ENCODE data around the gene DDX11.
"Not testable (repeated sequence)": the region's sequence is repeated elsewhere in the genome, so short reads cannot be mapped to it uniquely, and the experiment has no call there.

DDX11 gene

DNA sequence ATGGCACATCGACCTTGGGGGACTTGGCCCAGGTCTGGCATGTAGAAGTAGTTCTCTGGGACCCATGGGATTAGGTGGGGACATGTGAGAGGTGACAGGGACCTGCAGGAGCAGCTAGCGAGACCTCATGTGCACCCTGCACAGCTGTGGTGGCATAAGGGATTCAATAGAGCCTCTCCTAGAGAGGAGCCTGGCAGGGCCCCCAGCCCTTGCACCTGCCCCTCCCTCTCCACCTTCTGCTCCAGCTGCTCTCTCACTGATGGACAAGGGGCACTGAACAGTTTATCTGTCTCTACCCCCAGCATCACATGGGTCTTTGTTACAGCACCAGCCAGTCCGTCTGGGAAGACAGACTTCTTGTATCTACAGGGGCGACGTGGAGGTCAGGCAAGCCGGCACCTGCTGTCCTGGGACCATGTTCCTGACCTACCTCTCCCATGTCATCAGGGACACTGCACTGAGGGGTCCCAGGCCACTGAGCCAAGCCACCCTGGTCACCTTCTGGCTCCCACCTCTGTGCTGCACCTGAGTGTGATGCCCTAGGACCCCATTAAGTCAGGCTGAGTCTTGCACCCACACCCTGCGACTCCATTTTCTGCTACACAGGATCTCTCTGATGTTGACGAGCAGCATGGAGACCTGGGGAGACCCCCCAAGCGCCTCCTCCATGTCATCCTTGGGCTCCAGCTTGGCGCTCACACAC lies 32.6 kb downstream of the DDX11 start:
- DNase-seq, result no peak
- TF ChIP-seq, protein P1, sequence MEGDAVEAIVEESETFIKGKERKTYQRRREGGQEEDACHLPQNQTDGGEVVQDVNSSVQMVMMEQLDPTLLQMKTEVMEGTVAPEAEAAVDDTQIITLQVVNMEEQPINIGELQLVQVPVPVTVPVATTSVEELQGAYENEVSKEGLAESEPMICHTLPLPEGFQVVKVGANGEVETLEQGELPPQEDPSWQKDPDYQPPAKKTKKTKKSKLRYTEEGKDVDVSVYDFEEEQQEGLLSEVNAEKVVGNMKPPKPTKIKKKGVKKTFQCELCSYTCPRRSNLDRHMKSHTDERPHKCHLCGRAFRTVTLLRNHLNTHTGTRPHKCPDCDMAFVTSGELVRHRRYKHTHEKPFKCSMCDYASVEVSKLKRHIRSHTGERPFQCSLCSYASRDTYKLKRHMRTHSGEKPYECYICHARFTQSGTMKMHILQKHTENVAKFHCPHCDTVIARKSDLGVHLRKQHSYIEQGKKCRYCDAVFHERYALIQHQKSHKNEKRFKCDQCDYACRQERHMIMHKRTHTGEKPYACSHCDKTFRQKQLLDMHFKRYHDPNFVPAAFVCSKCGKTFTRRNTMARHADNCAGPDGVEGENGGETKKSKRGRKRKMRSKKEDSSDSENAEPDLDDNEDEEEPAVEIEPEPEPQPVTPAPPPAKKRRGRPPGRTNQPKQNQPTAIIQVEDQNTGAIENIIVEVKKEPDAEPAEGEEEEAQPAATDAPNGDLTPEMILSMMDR (IDR thresholded peaks at IDR 0.05; ENCODE audit: low read length), result no peak
- no peak for TF ChIP-seq EZH2 (optimal IDR thresholded peaks at IDR 0.05; ENCODE audit: low read depth, low read length)
- no peak for TF ChIP-seq EZH2phosphoT487 (IDR thresholded peaks at IDR 0.05; ENCODE audit: low read length)
- no peaks in the 10 kb centered on the region for H4K20me1 ChIP-seq (ENCODE audit: insufficient read depth, low read length)

DNA sequence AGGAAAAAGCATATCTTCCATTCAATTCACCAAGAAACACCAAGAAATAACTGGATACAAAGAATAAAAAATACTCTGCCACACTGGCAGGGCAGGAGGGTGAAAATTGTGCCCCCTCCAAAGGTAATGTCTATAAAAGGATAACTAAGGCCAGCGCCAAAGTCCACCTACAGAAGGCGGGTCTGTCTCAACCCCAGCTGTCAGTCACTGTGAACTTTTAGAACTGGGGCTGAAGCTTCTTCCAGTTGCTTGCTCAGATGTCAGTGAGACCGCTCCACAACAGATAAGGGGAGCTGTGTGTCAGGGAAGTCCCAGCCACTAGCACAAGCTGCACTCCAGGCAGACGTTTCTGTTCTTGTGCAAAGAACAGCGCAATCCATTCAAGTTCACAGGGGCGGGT lies 36.1 kb downstream of the DDX11 start:
- not testable (repeated sequence) for H3K4me1 ChIP-seq (ENCODE audit: low read length); DNase-seq; H3K4me2 ChIP-seq (ENCODE audit: low read depth, low read length); H3K27ac ChIP-seq (ENCODE audit: low read length); H3F3A ChIP-seq (ENCODE audit: insufficient read depth, low read length); H3K9me2 ChIP-seq (replicated peaks; ENCODE audit: insufficient read depth, low read length); H4K20me1 ChIP-seq (ENCODE audit: insufficient read depth, low read length); H2AFZ ChIP-seq (ENCODE audit: low read length); H3K9me3 ChIP-seq (replicated peaks; ENCODE audit: insufficient read depth, low read length); H3K9ac ChIP-seq (ENCODE audit: low read length); H3K79me2 ChIP-seq (ENCODE audit: low read length); H3K4me3 ChIP-seq (ENCODE audit: low read length); H3K27me3 ChIP-seq (replicated peaks; ENCODE audit: insufficient read depth, low read length); H3K36me3 ChIP-seq (replicated peaks; ENCODE audit: insufficient read depth, low read length)

More for the DNA sequence above, 32.6 kb downstream of the DDX11 start:
- Histone ChIP-seq H3F3A (ENCODE audit: insufficient read depth, low read length) (no peaks in the 10 kb centered on the region), H3K4me3 (ENCODE audit: low read length) (no peak overlapping the region), H3K4me2 (ENCODE audit: low read depth, low read length) (no peak overlapping the region), H2AFZ (ENCODE audit: low read length) (no peak overlapping the region), H3K79me2 (ENCODE audit: low read length) (no peaks in the 10 kb centered on the region; the same call in 1 of the 2 replicates), H3K36me3 (replicated peaks; ENCODE audit: insufficient read depth, low read length) (no peaks in the 10 kb centered on the region), H3K27me3 (replicated peaks; ENCODE audit: insufficient read depth, low read length) (no peaks in the 10 kb centered on the region), H3K27ac (ENCODE audit: low read length) (no peak overlapping the region), H3K9ac (ENCODE audit: low read length) (no peak overlapping the region), H3K9me3 (replicated peaks; ENCODE audit: insufficient read depth, low read length) (no peaks in the 10 kb centered on the region), H3K9me2 (replicated peaks; ENCODE audit: insufficient read depth, low read length) (no peaks in the 10 kb centered on the region), H3K4me1 (ENCODE audit: low read length) (no peaks in the 10 kb centered on the region)

DNA sequence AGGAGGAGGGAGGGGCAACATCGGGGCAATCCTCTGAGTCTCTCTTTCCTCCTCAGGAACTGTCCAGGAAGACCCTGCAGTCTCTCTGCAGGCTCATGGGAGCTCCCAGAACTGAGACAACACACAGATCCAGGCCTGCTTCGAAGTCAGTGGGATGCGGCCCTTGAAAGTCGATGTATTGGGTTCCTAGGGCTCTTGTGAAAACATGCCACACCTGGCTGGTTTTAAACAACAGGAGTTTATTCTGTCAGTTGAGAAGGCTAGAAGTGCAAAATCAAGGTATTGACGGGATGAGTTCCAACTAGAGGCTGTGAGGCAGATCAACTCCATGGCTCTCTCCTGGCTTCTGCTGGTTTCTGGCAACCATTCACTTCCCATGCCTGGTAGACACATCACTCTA lies 36.6 kb downstream of the DDX11 start:
- H3K9ac ChIP-seq (ENCODE audit: low read length); H3K9me3 ChIP-seq (replicated peaks; ENCODE audit: insufficient read depth, low read length); H3F3A ChIP-seq (ENCODE audit: insufficient read depth, low read length); H3K27me3 ChIP-seq (replicated peaks; ENCODE audit: insufficient read depth, low read length); H3K79me2 ChIP-seq (ENCODE audit: low read length); H3K4me3 ChIP-seq (ENCODE audit: low read length); H3K4me2 ChIP-seq (ENCODE audit: low read depth, low read length); H3K4me1 ChIP-seq (ENCODE audit: low read length); H3K9me2 ChIP-seq (replicated peaks; ENCODE audit: insufficient read depth, low read length); H2AFZ ChIP-seq (ENCODE audit: low read length); H3K27ac ChIP-seq (ENCODE audit: low read length); DNase-seq; H4K20me1 ChIP-seq (ENCODE audit: insufficient read depth, low read length); H3K36me3 ChIP-seq (replicated peaks; ENCODE audit: insufficient read depth, low read length): not testable (repeated sequence)

DNA sequence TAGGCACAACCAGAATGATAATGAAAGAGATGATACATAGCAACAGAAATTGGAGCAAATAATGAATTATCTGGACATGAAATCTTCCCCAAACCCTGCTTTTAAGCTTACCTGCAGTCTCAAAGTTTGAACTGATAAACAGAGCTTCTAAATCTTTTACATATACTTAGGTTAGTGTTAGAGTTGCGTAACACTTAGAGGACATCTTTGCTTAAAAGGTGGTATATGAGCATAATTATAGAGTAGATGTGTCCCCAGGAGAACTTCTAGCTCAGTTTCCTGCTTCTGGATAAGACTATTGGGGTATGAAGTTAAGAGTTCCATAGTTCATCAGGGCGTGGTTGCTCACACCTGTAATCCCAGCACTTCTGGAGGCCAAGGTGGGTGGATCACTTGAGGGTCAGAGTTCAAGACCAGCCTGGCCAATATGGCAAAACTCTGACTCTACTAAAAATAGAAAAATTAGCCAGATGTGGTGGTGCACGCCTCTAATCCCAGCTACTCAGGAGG lies 41.5 kb downstream of the DDX11 start:
- not testable (repeated sequence) for H3K36me3 ChIP-seq (replicated peaks; ENCODE audit: insufficient read depth, low read length); H4K20me1 ChIP-seq (ENCODE audit: insufficient read depth, low read length); H3K9me3 ChIP-seq (replicated peaks; ENCODE audit: insufficient read depth, low read length); DNase-seq; H3K79me2 ChIP-seq (ENCODE audit: low read length); H3K4me1 ChIP-seq (ENCODE audit: low read length); H3F3A ChIP-seq (ENCODE audit: insufficient read depth, low read length); H3K9ac ChIP-seq (ENCODE audit: low read length); H3K27me3 ChIP-seq (replicated peaks; ENCODE audit: insufficient read depth, low read length); H3K4me2 ChIP-seq (ENCODE audit: low read depth, low read length); H3K9me2 ChIP-seq (replicated peaks; ENCODE audit: insufficient read depth, low read length); H3K4me3 ChIP-seq (ENCODE audit: low read length); H2AFZ ChIP-seq (ENCODE audit: low read length); H3K27ac ChIP-seq (ENCODE audit: low read length)

DNA sequence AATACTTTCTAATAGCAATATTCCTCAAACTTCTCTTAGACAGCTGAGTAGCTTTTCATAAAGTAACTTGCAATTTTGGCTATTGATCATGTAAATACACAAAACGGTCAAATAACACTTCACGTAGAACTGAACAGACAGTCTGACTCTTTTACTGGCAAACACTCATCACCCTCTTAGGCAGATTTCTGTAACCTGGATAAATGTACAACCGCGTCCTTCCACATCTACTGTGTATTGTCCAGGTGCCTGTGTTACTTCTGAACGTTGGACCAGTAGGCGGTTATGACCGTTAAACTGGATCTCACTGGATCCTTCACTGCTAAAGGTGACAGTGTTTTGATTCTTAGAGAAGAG lies 43.2 kb downstream of the DDX11 start:
- H3K79me2 ChIP-seq (ENCODE audit: low read length); H3K27ac ChIP-seq (ENCODE audit: low read length); H3K9me3 ChIP-seq (replicated peaks; ENCODE audit: insufficient read depth, low read length); H3K4me1 ChIP-seq (ENCODE audit: low read length); H3K36me3 ChIP-seq (replicated peaks; ENCODE audit: insufficient read depth, low read length); H3K9me2 ChIP-seq (replicated peaks; ENCODE audit: insufficient read depth, low read length); H3K27me3 ChIP-seq (replicated peaks; ENCODE audit: insufficient read depth, low read length); DNase-seq; H3F3A ChIP-seq (ENCODE audit: insufficient read depth, low read length); H4K20me1 ChIP-seq (ENCODE audit: insufficient read depth, low read length): not testable (repeated sequence)
- Histone ChIP-seq H3K4me2 (ENCODE audit: low read depth, low read length) (peak overlapping the region; percentile 76; the same call in 1 of the 2 replicates), H2AFZ (ENCODE audit: low read length) (peak overlapping the region; percentile 88; the same call in 1 of the 2 replicates), H3K9ac (ENCODE audit: low read length) (peak overlapping the region; percentile 41; the same call in 1 of the 2 replicates), H3K4me3 (ENCODE audit: low read length) (peak overlapping the region; percentile 65)

All from MM.1S (cell line).